Keratinocyte (primary cell): ENCODE data around the gene ARRB1. TPM values are rescaled to one million over a fixed set of nuclear protein-coding genes. Genes with fewer than 3 reads are reported as not detected.
"Not testable (repeated sequence)": the region's sequence is repeated elsewhere in the genome, so short reads cannot be mapped to it uniquely, and the experiment has no call there.

Experiments used
- DNase-seq: peaks from one replicate; pipeline ENCODE4 v3.0.0-alpha.2; 2011; ENCODE audit warnings: low read depth, missing footprints, low spot score
- FAIRE-seq: peaks from 2 replicates; lab custom pipeline; 2011; peaks lifted over from hg19 to GRCh38; lab: Jason Lieb, UNC
- H2AFZ ChIP-seq: 2 replicates; pipeline ENCODE4 v1.6.0; 2012; ENCODE audit warnings: low read length, control low read depth, inconsistent platforms; ENCODE audit not compliant: control insufficient read depth
- H3K27ac ChIP-seq: 2 replicates; pipeline ENCODE4 v1.5.1; 2011; ENCODE audit warnings: low read length; ENCODE audit not compliant: control insufficient read depth, insufficient read depth
- H3K27me3 ChIP-seq: 3 replicates; pipeline ENCODE4 v1.6.0; 2011; ENCODE audit warnings: low read length; ENCODE audit not compliant: control insufficient read depth, insufficient read depth; ENCODE audit errors: extremely low read depth
- H3K36me3 ChIP-seq, 2 experiments: 2 replicates in 1 of 2; 3 replicates in 1 of 2; pipeline ENCODE4 v1.5.1; 2011; ENCODE audit warnings: low read length in 2 of 2, mild to moderate bottlenecking in 1 of 2; ENCODE audit not compliant: control insufficient read depth in 2 of 2, insufficient read depth in 2 of 2; ENCODE audit errors: extremely low read depth in 1 of 2
- H3K4me1 ChIP-seq: 3 replicates; pipeline ENCODE4 v1.5.1; 2011; ENCODE audit warnings: low read length; ENCODE audit not compliant: control insufficient read depth, insufficient read depth; ENCODE audit errors: extremely low read depth
- H3K4me2 ChIP-seq: 3 replicates; pipeline ENCODE4 v1.6.0; 2011; ENCODE audit warnings: low read depth, low read length; ENCODE audit not compliant: control insufficient read depth, insufficient read depth; ENCODE audit errors: extremely low read depth
- H3K4me3 ChIP-seq, 3 experiments: fragments of 200-600 bp in 1 of 3; sonication (generic) in 1 of 3; 2 replicates in 2 of 3; 3 replicates in 1 of 3; pipeline ENCODE4 v1.5.1; 2011 to 2016; ENCODE audit warnings: low read length in 3 of 3, mild to moderate bottlenecking in 3 of 3, control low read depth in 2 of 3, inconsistent platforms in 1 of 3, low read depth in 1 of 3, mixed read lengths in 1 of 3, mixed run types in 1 of 3, moderate library complexity in 1 of 3; ENCODE audit not compliant: control insufficient read depth in 2 of 3, insufficient read depth in 2 of 3; ENCODE audit errors: extremely low read depth in 1 of 3
- H3K79me2 ChIP-seq: 2 replicates; pipeline ENCODE4 v1.6.0; 2012; ENCODE audit warnings: low read length; ENCODE audit not compliant: control insufficient read depth, insufficient read depth
- H3K9ac ChIP-seq: 3 replicates; pipeline ENCODE4 v1.6.0; 2011; ENCODE audit warnings: low read length; ENCODE audit not compliant: control insufficient read depth, insufficient read depth; ENCODE audit errors: extremely low read depth
- H3K9me1 ChIP-seq: 3 replicates; pipeline ENCODE4 v1.6.0; 2011; ENCODE audit warnings: low read length; ENCODE audit not compliant: control insufficient read depth, insufficient read depth; ENCODE audit errors: extremely low read depth
- H3K9me3 ChIP-seq: 2 replicates; pipeline ENCODE4 v1.5.1; 2012; ENCODE audit warnings: low read depth, low read length; ENCODE audit not compliant: control insufficient read depth
- H4K20me1 ChIP-seq: 3 replicates; pipeline ENCODE4 v1.6.0; 2011; ENCODE audit warnings: low read length; ENCODE audit not compliant: control insufficient read depth, insufficient read depth; ENCODE audit errors: extremely low read depth
- CTCF ChIP-seq, 3 experiments: IDR thresholded peaks in 1 of 3; conservative IDR thresholded peaks in 1 of 3; optimal IDR thresholded peaks in 1 of 3; 2 replicates in 2 of 3; 3 replicates in 1 of 3; pipeline versions ENCODE3 to v1.5.1; 2011; ENCODE audit warnings: low read length in 3 of 3, mild to moderate bottlenecking in 3 of 3, moderate library complexity in 2 of 3, control low read depth in 1 of 3, inconsistent platforms in 1 of 3; ENCODE audit not compliant: insufficient read depth in 2 of 3; ENCODE audit errors: extremely low read depth in 1 of 3
- EZH2 ChIP-seq: IDR thresholded peaks from one replicate; pipeline ENCODE4 v1.6.1; 2012; ENCODE audit warnings: inconsistent platforms, mild to moderate bottlenecking, low read length, moderate library complexity
- dilution Hi-C: fragments of 300-500 bp; cut with MboI; formaldehyde crosslinking; loops from one replicate; pipeline ENCODE4 v1.7.0; 2020; ENCODE audit warnings: low sequenced_read_pairs; ENCODE audit not compliant: extremely low pct_ligation_motif_present
- polyA plus RNA-seq, 5 experiments: library from polyadenylated mRNA; depleted of rRNA in 3 of 5; stranded (reverse) in 3 of 5; stranded (forward) in 1 of 5; unstranded in 1 of 5; fragments of >200 nt; gene quantifications; 1 replicate in 1 of 5; 2 replicates in 3 of 5; 3 replicates in 1 of 5; pipeline versions ENCODE4 v1.2.1 to v1.2.3, GENCODE V29; 2011 to 2012; ENCODE audit warnings: missing spikeins in 2 of 5, low read depth in 1 of 5, low replicate concordance in 1 of 5

Gene ARRB1
- polyA plus RNA-seq, 1 donor (not counting 4 experiments of a cell fraction or from before 2014, with no cell fraction given): 0.94 TPM

GRCh38 chr11:75365711-75366181 is 14.3 kb upstream of the ARRB1 start:
- Histone ChIP-seq H3K9me1 (no peaks in the 10 kb centered on the region), H4K20me1 (no peaks in the 10 kb centered on the region), H3K36me3 (no peaks in the 10 kb centered on the region), H3K4me1 (no peaks in the 10 kb centered on the region), H2AFZ (no peak overlapping the region), H3K9me3 (no peaks in the 10 kb centered on the region), H3K4me3 (no peak overlapping the region), H3K9ac (no peak overlapping the region), H3K79me2 (no peaks in the 10 kb centered on the region), H3K27ac (no peak overlapping the region), H3K4me2 (no peak overlapping the region), H3K27me3 (peaks cover 2% of the 10 kb centered on the region)
- no peak for FAIRE-seq
- dilution Hi-C loops: no loop called here
- no peak for DNase-seq
- TF ChIP-seq CTCF (optimal IDR thresholded peaks at IDR 0.05 in 1 of 3, IDR thresholded peaks at IDR 0.05 in 1 of 3, conservative IDR thresholded peaks at IDR 0.05 in 1 of 3; ENCODE audit: extremely low read depth in 1 of 3, insufficient read depth in 2 of 3, low read length in 3 of 3): no peak
- no peak for TF ChIP-seq EZH2

GRCh38 chr11:75362285-75362684 is 10.8 kb upstream of the ARRB1 start:
- dilution Hi-C loops, FAIRE-seq, DNase-seq: not testable (repeated sequence)

GRCh38 chr11:75356613-75357012 is 5.2 kb upstream of the ARRB1 start:
- no peaks in the 10 kb centered on the region for H3K27me3 ChIP-seq
- no peak overlapping the region for H3K9ac ChIP-seq
- H4K20me1 ChIP-seq: no peaks in the 10 kb centered on the region
- H3K9me1 ChIP-seq: no peaks in the 10 kb centered on the region
- peaks cover 6% of the 10 kb centered on the region for H3K4me1 ChIP-seq
- H3K36me3 ChIP-seq: no peaks in the 10 kb centered on the region
- H3K9me3 ChIP-seq: no peaks in the 10 kb centered on the region
- dilution Hi-C loops: no loop called here
- DNase-seq (no peak), FAIRE-seq (no peak)
- H3K79me2 ChIP-seq: no peaks in the 10 kb centered on the region
- TF ChIP-seq CTCF (optimal IDR thresholded peaks at IDR 0.05 in 1 of 3, IDR thresholded peaks at IDR 0.05 in 1 of 3, conservative IDR thresholded peaks at IDR 0.05 in 1 of 3; ENCODE audit: extremely low read depth in 1 of 3, insufficient read depth in 2 of 3, low read length in 3 of 3) (no peak), EZH2 (no peak)
- no peak overlapping the region for H3K4me3 ChIP-seq
- no peak overlapping the region for H3K4me2 ChIP-seq
- no peak overlapping the region for H3K27ac ChIP-seq
- H2AFZ ChIP-seq: no peak overlapping the region

More at GRCh38 chr11:75362285-75362684, 10.8 kb upstream of the ARRB1 start:
- H3K9me3 ChIP-seq, H2AFZ ChIP-seq, H3K4me3 ChIP-seq, H3K4me2 ChIP-seq, H3K36me3 ChIP-seq, H3K27me3 ChIP-seq, H3K9ac ChIP-seq, H4K20me1 ChIP-seq, H3K4me1 ChIP-seq, H3K79me2 ChIP-seq, H3K27ac ChIP-seq, H3K9me1 ChIP-seq: not testable (repeated sequence)
